NCI-H1092 treated with DMSO at 0.1 percent for 48 hours (cell line): ENCODE measurements around the gene FLYWCH2.
"Not testable (repeated sequence)": the region's sequence is repeated elsewhere in the genome, so short reads cannot be mapped to it uniquely, and the experiment has no call there.

Experiments used
- DNase-seq: peaks from one replicate; lab custom pipeline; 2025; lab: John Stamatoyannopoulos, UW

Gene FLYWCH2

GRCh38 chr16:2913603-2914002 lies 30.6 kb downstream of the FLYWCH2 start:
- DNase-seq = no peak

GRCh38 chr16:2914233-2914632 lies 31.2 kb downstream of the FLYWCH2 start:
- no peak for DNase-seq

- DNase-seq = no peak
Measured at GRCh38 chr16:2915196-2915929, 32.3 kb downstream of the FLYWCH2 start.

- DNase-seq = peak; percentile 55
Measured at GRCh38 chr16:2919511-2920255, 36.7 kb downstream of the FLYWCH2 start.

- no peak for DNase-seq
Measured at GRCh38 chr16:2923481-2923880, 40.5 kb downstream of the FLYWCH2 start.

- DNase-seq = no peak
Measured at GRCh38 chr16:2924901-2925755, 42.1 kb downstream of the FLYWCH2 start.

GRCh38 chr16:2925951-2926649 lies 43.1 kb downstream of the FLYWCH2 start:
- no peak for DNase-seq

GRCh38 chr16:2926650-2926999 lies 43.6 kb downstream of the FLYWCH2 start:
- DNase-seq = no peak

- peak; percentile 81 for DNase-seq
Measured at GRCh38 chr16:2927010-2927646, 44.1 kb downstream of the FLYWCH2 start.

- DNase-seq = not testable (repeated sequence)
Measured at GRCh38 chr16:2928151-2928550, 45.1 kb downstream of the FLYWCH2 start.

- no peak for DNase-seq
Measured at GRCh38 chr16:2928796-2929195, 45.8 kb downstream of the FLYWCH2 start.

GRCh38 chr16:2929693-2930092 lies 46.7 kb downstream of the FLYWCH2 start:
- no peak for DNase-seq

- DNase-seq = no peak
Measured at GRCh38 chr16:2930236-2930635, 47.2 kb downstream of the FLYWCH2 start.

GRCh38 chr16:2931231-2931914 lies 48.4 kb downstream of the FLYWCH2 start:
- not testable (repeated sequence) for DNase-seq

- no peak for DNase-seq
Measured at GRCh38 chr16:2933136-2933535, 50.1 kb downstream of the FLYWCH2 start.

GRCh38 chr16:2933701-2934100 lies 50.7 kb downstream of the FLYWCH2 start:
- DNase-seq = no peak

GRCh38 chr16:2934450-2934849 lies 51.4 kb downstream of the FLYWCH2 start:
- no peak for DNase-seq

GRCh38 chr16:2936436-2937011 lies 53.5 kb downstream of the FLYWCH2 start:
- DNase-seq = no peak

GRCh38 chr16:2937170-2937569 lies 54.2 kb downstream of the FLYWCH2 start:
- DNase-seq = no peak

GRCh38 chr16:2938206-2938605 lies 55.2 kb downstream of the FLYWCH2 start:
- DNase-seq = no peak

- no peak for DNase-seq
Measured at GRCh38 chr16:2939968-2940367, 57.0 kb downstream of the FLYWCH2 start.
